ENCODE results near the gene MAN2A1.

MAN2A1 gene

DNA sequence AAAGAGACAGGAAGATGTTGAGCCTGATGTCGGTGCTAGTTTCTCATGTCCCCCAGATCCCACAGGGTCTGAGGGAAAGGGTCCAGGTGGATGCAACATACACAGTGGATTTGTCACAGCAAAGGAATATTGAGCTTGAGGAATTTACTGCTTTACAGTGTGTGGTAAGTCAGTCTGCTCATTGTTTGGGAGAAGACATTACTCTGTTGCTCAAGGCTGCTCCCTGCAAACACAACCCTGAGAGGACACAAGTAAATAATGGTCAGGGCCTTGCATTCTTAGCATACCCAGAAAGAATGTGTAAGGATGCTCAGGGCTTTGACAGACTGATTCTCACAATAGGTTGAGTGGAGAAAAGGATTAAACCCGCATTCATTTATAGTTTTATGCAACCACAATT is 7.3 kb upstream of the MAN2A1 start:
- no peak for DNase-seq

GRCh38 chr5:109685916-109686315 is 3.8 kb upstream of the MAN2A1 start:
- DNase-seq = no peak

DNA sequence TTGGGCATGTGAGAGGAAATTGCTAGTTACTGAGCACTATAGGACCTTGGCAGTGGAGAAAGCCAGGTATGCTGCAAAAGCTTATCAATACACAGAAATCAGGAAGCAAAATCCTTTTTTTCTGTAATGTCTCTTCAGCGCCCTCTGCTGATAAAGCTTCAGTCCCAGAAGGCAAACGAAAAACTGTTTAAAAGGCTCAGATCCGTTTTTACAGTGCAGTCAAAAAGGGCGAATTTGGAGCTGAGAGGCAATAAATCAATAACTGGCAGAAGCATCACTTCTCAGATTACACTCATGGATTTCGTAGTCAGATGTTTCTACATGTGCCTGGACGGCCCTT is 1.1 kb upstream of the MAN2A1 start:
- no peak for DNase-seq

DNA sequence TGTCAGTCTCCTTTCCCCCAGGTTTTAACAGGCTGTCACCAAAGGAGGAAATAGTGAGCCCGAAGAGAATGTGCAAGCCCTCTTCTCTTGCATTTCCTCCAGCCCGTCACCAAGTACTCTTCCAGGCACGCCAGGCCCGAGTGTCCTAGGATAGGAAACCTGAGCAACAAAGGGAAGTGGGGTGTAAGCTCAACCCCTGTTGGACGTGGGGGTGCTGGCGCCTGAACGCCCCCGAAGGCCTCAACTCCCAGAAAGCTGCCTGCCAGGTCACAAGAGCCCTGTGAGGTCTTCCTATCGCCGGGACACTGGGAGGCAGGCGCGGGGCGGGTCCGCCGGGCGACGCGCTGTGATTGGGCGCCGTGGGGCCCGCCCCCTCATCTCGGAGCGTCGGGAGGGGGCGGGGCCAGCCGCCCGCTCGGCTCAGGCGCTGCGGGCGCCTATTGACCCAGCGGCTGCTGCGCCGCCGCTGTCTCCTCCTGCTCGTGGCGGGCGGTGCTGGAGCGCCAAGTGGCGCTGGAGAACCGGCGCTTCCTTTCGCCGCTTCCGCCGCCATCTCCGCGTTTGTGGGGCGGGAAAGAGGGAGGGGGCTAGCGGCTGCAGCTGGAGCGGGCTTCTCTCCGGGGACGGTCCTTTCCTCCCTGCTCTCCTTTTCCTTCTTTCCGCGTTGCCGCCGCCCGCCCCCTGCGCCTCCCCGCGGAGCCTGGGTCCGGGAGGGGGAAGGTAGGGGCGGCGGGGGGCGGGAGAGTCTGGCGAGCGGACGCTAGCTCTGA is 572 bp upstream of the MAN2A1 start:
- DNase-seq = peak; percentile 92

GRCh38 chr5:109690242-109690974 is 681 bp downstream of the MAN2A1 start:
- peak; percentile 82 for DNase-seq

- peak; percentile 82 for DNase-seq
These were observed 1.3 kb downstream of the MAN2A1 start for GRCh38 chr5:109690975-109691574.

DNA sequence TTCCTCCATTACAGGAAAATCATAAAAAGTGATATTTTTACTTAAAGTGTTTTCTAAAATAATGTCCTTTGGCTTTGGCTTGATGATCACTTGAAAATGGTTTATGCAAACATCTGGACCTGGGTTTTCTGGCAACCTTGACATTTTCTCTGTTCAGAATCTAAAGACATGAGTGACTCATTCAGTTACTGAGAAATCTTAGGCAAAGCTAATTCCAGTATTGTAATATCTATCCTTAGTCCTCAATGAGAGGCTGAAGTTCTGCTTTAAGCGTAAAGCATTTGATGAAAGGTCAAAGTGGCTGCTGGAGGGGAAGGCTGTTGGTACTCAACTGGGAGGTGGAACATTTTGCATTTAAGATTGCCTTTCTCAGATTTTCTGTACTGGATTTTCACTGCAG is 2.3 kb downstream of the MAN2A1 start:
- DNase-seq = no peak

DNA sequence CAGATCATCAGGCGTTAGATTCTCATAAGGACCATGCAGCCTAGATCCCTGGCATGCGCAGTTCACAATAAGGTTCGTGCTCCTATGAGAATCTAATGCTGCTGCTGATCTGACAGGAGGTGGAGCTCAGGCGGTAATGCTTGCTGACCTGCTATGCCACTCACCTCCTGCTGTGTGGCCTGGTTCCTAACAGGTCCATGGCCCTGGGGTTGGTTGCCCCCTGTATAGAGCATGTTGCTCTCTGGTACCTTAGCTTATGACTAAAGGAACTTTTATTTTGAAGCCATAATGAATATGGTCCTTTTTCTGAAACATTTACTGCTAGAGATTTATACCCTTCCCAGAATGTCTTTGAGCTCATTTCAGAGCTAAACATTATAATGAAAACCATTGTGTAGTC is 3.1 kb downstream of the MAN2A1 start:
- no peak for DNase-seq

DNA sequence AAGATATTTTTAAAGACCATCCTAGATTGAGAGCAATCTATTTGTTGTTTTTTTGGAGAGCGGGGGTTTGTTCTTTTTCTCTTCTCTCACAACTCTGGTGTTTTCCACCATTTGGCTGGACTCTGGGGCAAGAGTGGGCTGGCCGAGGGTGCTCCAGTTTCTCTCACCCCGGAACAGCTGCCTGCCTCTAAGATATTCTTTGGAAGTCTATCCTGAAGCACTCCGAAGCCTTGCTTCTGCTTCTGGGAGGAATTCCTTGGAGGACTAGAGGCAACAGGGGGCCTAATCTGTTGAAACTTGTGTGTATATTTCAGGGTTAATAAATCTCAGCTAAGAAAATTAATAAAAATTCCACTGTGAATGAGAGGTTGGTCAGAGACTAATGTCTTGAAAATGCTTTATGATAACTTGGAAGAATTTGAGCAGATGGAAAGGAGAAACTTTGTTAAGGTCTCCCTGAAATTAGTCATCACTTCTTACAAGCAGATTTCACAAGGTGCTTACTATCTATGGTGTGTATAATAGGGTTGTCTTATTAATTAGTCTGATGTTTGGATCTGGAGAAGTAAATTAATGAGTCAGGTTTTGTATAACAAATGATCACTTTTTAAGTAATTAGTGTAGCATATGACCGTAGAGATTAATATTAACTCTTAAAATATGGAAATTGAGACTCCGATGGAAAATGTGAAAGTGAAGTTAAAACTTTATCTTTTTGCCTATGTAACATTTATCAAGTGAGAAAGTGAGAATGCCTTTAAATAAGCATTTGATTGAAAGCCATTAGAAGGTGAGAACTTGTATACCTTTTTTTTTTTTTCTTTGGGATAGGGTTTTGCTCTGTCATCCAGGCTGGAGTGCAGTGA is 4.0 kb downstream of the MAN2A1 start:
- no peak for DNase-seq

DNA sequence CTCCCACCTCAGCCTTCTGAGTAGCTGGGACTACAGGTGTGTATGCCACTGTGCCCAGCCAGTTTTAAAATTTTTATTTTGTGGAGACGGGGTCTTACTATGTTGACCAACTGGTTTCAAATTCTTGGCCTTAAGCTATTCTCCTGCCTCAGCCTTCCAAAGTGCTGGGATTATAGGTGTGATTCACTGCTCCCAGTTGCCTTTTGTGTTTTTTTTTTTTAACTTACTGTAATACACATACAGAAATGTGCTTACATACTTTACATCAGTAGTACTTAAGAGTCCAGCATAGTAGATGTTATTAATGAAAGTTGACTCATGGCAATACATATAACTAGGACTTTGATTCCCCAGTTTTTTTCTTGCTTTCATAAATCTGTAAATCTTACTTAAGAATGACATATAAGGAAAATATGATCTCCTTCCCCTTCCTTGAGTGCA is 4.7 kb downstream of the MAN2A1 start:
- no peak for DNase-seq

- no peak for DNase-seq
These were observed 5.5 kb downstream of the MAN2A1 start for GRCh38 chr5:109695005-109695926.

- DNase-seq = no peak
These were observed 7.6 kb downstream of the MAN2A1 start for GRCh38 chr5:109697339-109697738.

GRCh38 chr5:109700516-109701153 is 10.9 kb downstream of the MAN2A1 start:
- no peak for DNase-seq

DNA sequence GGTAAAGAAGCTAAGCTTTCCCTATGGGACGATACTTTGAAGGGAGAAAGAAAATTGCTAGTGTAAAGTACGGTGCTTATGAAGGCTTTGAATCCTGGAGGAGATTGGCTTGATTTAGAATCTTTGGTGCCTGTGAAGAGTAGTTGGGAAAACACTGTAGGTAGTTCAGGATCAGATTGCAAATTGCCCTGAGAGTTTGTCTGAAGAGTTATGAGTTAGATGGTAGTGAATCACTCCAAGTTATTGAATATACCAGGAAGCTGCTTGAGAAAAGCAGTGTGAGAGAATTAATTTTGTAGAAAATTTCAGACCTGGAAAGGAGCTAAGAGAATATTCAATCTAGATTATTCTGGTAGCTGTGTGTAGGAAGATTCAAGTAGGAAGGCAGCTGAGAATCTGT is 11.5 kb downstream of the MAN2A1 start:
- no peak for DNase-seq

GRCh38 chr5:109701792-109702191 is 12.1 kb downstream of the MAN2A1 start:
- DNase-seq = no peak

DNA sequence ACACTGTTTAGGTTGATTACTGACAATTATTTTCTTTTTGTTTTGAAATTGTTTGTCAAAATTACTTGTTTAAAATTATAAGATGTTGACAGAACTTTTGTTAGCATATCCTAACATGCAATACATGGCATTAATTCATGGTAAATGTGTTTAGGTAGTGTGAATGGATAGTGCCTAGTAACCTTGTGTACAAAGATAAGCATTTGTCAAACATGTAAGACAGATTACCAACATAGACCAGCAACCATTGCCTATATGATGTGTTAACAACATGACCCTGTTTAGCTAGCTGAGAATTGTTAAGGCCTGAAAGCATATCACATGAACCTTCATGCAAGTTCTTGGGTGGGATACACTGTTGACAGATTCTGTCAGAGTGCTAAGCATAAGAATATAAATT is 13.4 kb downstream of the MAN2A1 start:
- no peak for DNase-seq

GRCh38 chr5:109703829-109704228 is 14.1 kb downstream of the MAN2A1 start:
- DNase-seq = no peak

GRCh38 chr5:109704282-109704952 is 14.7 kb downstream of the MAN2A1 start:
- DNase-seq = no peak

DNA sequence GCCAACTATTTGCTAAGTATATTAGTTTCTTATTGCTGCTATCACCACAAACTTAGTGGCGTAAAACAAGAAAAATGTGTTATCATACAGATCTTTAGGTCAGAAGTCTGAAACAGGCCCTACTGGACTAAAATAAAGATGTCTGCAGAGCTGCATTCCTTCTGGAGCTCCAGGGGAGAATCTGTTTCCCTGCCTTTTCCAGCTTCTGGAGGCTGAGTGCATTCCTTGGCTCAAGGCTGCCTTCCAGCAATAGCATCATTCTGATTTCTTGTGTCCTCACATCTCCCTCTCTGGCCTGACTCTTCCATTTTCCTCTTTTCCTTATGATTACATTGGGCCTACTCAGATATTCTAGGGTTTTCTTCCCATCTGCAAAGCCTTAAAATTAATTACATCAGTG is 15.9 kb downstream of the MAN2A1 start:
- no peak for DNase-seq

GRCh38 chr5:109706095-109706494 is 16.4 kb downstream of the MAN2A1 start:
- DNase-seq = no peak

GRCh38 chr5:109707531-109707930 is 17.8 kb downstream of the MAN2A1 start:
- no peak for DNase-seq

All from activated effector memory CD4-positive, alpha-beta T cell treated with anti-CD3 and anti-CD28 coated beads, Interleukin-2, amount 50 U/mL, for 16 hours (primary cell).